Liver (tissue), 9 donors: ENCODE results near the gene LAMA2. TPM values are rescaled to one million over a fixed set of nuclear protein-coding genes. Genes with fewer than 3 reads are reported as not detected.

Experiments used
- DNase-seq: peaks from one replicate; pipeline ENCODE4 v3.0.0-alpha.2; 2017; ENCODE audit warnings: low spot score
- H3K27ac ChIP-seq, 2 donors: one replicate each; pipeline ENCODE4 v1.7.0; 2013; ENCODE audit warnings: inconsistent platforms in 2 of 2, low read length in 2 of 2, control low read depth in 1 of 2, low read depth in 1 of 2, mild to moderate bottlenecking in 1 of 2
- H3K27me3 ChIP-seq, 4 donors: one replicate each; pipeline versions ENCODE4 v1.6.1 to v1.7.0; 2013; ENCODE audit warnings: low read length in 3 of 4, inconsistent platforms in 1 of 4, mild to moderate bottlenecking in 1 of 4, moderate library complexity in 1 of 4; ENCODE audit not compliant: control insufficient read depth in 4 of 4, insufficient read depth in 4 of 4
- H3K36me3 ChIP-seq, 4 donors: one replicate each; pipeline versions ENCODE4 v1.6.1 to v1.7.0; 2013; ENCODE audit warnings: low read length in 3 of 4, mild to moderate bottlenecking in 3 of 4, low read depth in 1 of 4, moderate library complexity in 1 of 4; ENCODE audit not compliant: control insufficient read depth in 4 of 4, insufficient read depth in 3 of 4
- H3K4me1 ChIP-seq, 4 donors: one replicate each; pipeline versions ENCODE4 v1.6.1 to v1.7.0; 2013; ENCODE audit warnings: low read length in 3 of 4, mild to moderate bottlenecking in 3 of 4, moderate library complexity in 1 of 4; ENCODE audit not compliant: control insufficient read depth in 4 of 4, insufficient read depth in 4 of 4
- H3K4me3 ChIP-seq, 3 donors: one replicate each; pipeline versions ENCODE4 v1.6.1 to v1.7.0; 2013; ENCODE audit warnings: low read length in 3 of 3, control low read depth in 1 of 3, low read depth in 1 of 3, mild to moderate bottlenecking in 1 of 3
- H3K9ac ChIP-seq, 2 donors: one replicate each; pipeline ENCODE4 v1.7.0; 2013; ENCODE audit warnings: low read length in 2 of 2, mild to moderate bottlenecking in 2 of 2, moderate library complexity in 2 of 2, control low read depth in 1 of 2, low read depth in 1 of 2
- H3K9me3 ChIP-seq, 4 donors: one replicate each; pipeline versions ENCODE4 v1.6.1 to v1.7.0; 2013; ENCODE audit warnings: low read length in 3 of 4; ENCODE audit not compliant: control insufficient read depth in 4 of 4
- CTCF ChIP-seq: fragments of 150-350 bp; IDR thresholded peaks from 2 replicates; pipeline ENCODE4 v1.5.1; 2017; ENCODE audit warnings: improper control_type of control experiment, low read depth, low read length; ENCODE audit not compliant: missing input control
- FOXA1 ChIP-seq: IDR thresholded peaks from 2 replicates; pipeline ENCODE4 v1.6.1; 2016; ENCODE audit warnings: antibody characterized with exemption
- FOXA2 ChIP-seq: IDR thresholded peaks from 2 replicates; pipeline ENCODE4 v1.6.1; 2016; ENCODE audit warnings: antibody characterized with exemption
- HNF4A ChIP-seq, 2 donors: conservative IDR thresholded peaks; 2 replicates each; pipeline ENCODE4 v1.6.1; 2016; ENCODE audit warnings: antibody characterized with exemption in 2 of 2, mild to moderate bottlenecking in 2 of 2
- HNF4G ChIP-seq: IDR thresholded peaks from 2 replicates; pipeline ENCODE4 v1.6.1; 2016; ENCODE audit warnings: antibody characterized with exemption
- JUND ChIP-seq, 2 donors: IDR thresholded peaks; 2 replicates each; pipeline ENCODE4 v1.6.1; 2016; ENCODE audit warnings: antibody characterized with exemption in 2 of 2
- NR2F2 ChIP-seq: IDR thresholded peaks from 2 replicates; pipeline ENCODE4 v1.6.1; 2016; ENCODE audit warnings: antibody characterized with exemption
- RAD21 ChIP-seq, 2 donors: IDR thresholded peaks; 2 replicates each; pipeline ENCODE4 v1.6.1; 2016; ENCODE audit warnings: antibody characterized with exemption in 2 of 2, mild to moderate bottlenecking in 2 of 2
- RXRA ChIP-seq, 2 donors: IDR thresholded peaks; 2 replicates each; pipeline ENCODE4 v1.6.1; 2017 to 2018; ENCODE audit warnings: antibody characterized with exemption in 2 of 2, mild to moderate bottlenecking in 1 of 2
- SP1 ChIP-seq: IDR thresholded peaks from 2 replicates; pipeline ENCODE4 v1.6.1; 2018; ENCODE audit warnings: antibody characterized with exemption, mild to moderate bottlenecking
- TAF1 ChIP-seq: conservative IDR thresholded peaks from 2 replicates; pipeline ENCODE4 v1.6.1; 2016; ENCODE audit warnings: antibody characterized with exemption, mild to moderate bottlenecking
- YY1 ChIP-seq: IDR thresholded peaks from 2 replicates; pipeline ENCODE4 v1.6.1; 2016; ENCODE audit warnings: antibody characterized with exemption, mild to moderate bottlenecking
- ZBTB33 ChIP-seq: IDR thresholded peaks from 2 replicates; pipeline ENCODE4 v1.6.1; 2016; ENCODE audit warnings: antibody characterized with exemption
- WGBS: extraction: QIAGEN DNeasy Blood & Tissue Kit; methylation state at CpG from one replicate; pipeline ENCODE4 v1.1.7; 2013; 5-methylcytosine and 5-hydroxymethylcytosine counted together
- polyA plus RNA-seq, 2 donors: library from polyadenylated mRNA; stranded (reverse) in 1 of 2; unstranded in 1 of 2; fragments of 200-250 nt in 1 of 2; fragments of >200 nt in 1 of 2; fragmentation: Nextera tagmentation in 1 of 2; extraction: Ambion mirVana in 1 of 2; gene quantifications; one replicate each; pipeline versions ENCODE4 v1.2.1 to v1.2.3, GENCODE V29; 2013 to 2015
- total RNA-seq, 2 donors: library from RNA; depleted of rRNA; stranded (reverse); fragments of >200 nt; gene quantifications; one replicate each; pipeline ENCODE4 v1.2.3, GENCODE V29; 2014
- TF ChIP-seq, protein P1 (sequence below): IDR thresholded peaks from 2 replicates; pipeline ENCODE4 v1.6.1; 2016; ENCODE audit warnings: antibody characterized with exemption
- TF ChIP-seq, protein P2 (sequence below): IDR thresholded peaks from 2 replicates; pipeline ENCODE4 v1.6.1; 2016; ENCODE audit warnings: antibody characterized with exemption
- TF ChIP-seq, protein P3 (sequence below): IDR thresholded peaks from 2 replicates; pipeline ENCODE4 v1.6.1; 2016; ENCODE audit warnings: antibody characterized with exemption, mild to moderate bottlenecking
- donor health status: healthy.
- donor health status: healthy.
- donor health status: healthy.
- donor health status: healthy.
- donor health status: healthy.

Gene LAMA2
- total and polyA plus RNA-seq, 4 donors, result 1.3 to 17.0 (median 3.0) TPM

GRCh38 chr6:129544892-129545612 lies 662.1 kb downstream of the LAMA2 start (continued):
- TF ChIP-seq SP1 (no peak), YY1 (no peak), JUND (IDR thresholded peaks at IDR 0.05) (no peak), FOXA1 (no peak)

DNA sequence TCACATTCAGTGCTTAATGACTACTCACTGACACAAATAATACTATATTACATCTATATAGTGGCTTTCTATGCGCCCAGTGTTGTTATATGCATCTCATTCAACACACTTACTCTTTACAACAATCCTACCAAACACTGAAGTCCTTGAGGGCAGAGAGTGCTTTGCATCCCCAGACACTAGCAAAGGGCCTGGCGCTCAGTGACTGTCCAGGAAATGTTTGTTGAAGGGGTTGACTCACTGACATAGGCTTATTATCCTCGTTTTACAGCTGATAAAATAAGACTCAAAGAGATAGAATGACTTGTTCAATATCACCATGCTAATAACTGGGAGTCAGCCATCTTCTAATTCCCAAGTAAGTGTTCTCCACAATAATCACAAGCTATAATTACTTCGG lies 663.8 kb downstream of the LAMA2 start:
- Histone ChIP-seq H3K9ac (no peak overlapping the region), H3K4me3 (no peak overlapping the region), H3K27me3 (no peaks in the 10 kb centered on the region), H3K27ac (no peak overlapping the region), H3K9me3 (no peaks in the 10 kb centered on the region), H3K4me1 (no peaks in the 10 kb centered on the region), H3K36me3 (no peaks in the 10 kb centered on the region)
- 79% methylated on average over 4 of the region's 4 CpGs for WGBS
- DNase-seq, result no peak
- TF ChIP-seq FOXA2 (no peak), RXRA (IDR thresholded peaks at IDR 0.05) (no peak), CTCF (no peak)
- TF ChIP-seq, protein P1, sequence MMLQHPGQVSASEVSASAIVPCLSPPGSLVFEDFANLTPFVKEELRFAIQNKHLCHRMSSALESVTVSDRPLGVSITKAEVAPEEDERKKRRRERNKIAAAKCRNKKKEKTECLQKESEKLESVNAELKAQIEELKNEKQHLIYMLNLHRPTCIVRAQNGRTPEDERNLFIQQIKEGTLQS, result no peak

DNA sequence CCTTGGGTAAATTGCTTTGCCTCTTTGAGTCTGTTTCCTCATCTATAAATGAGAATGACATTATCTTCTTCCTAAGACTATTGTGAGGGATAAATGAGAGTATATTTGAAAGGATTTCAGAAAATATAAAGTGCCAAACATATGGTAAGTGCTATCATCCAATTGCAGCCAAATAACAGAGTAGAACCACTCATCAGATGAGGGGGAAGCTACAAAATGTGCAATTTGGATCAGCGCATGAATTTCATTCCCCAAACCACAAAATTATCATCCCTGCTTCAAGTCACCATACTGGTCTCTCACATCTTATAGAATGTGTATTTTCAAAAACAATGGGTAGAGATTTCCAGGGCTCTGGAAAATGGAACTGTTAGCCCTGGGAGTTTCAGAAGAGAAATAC lies 668.5 kb downstream of the LAMA2 start:
- Histone ChIP-seq H3K4me3 (no peak overlapping the region), H3K27ac (no peak overlapping the region), H3K9me3 (no peaks in the 10 kb centered on the region), H3K9ac (no peak overlapping the region), H3K27me3 (no peaks in the 10 kb centered on the region), H3K4me1 (no peaks in the 10 kb centered on the region), H3K36me3 (peaks cover 0 to 2% (median 0%) of the 10 kb centered on the region in 4 donors)
- no peak for DNase-seq
- WGBS, result 96% methylated on average over 1 of the region's 1 CpG
- TF ChIP-seq SP1 (no peak), HNF4A (conservative IDR thresholded peaks at IDR 0.05) (no peak), RAD21 (IDR thresholded peaks at IDR 0.05) (no peak), NR2F2 (no peak), FOXA2 (no peak), TAF1 (no peak), YY1 (no peak)
- TF ChIP-seq, protein P2, sequence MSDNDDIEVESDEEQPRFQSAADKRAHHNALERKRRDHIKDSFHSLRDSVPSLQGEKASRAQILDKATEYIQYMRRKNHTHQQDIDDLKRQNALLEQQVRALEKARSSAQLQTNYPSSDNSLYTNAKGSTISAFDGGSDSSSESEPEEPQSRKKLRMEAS, result no peak
- TF ChIP-seq, protein P1, result no peak

DNA sequence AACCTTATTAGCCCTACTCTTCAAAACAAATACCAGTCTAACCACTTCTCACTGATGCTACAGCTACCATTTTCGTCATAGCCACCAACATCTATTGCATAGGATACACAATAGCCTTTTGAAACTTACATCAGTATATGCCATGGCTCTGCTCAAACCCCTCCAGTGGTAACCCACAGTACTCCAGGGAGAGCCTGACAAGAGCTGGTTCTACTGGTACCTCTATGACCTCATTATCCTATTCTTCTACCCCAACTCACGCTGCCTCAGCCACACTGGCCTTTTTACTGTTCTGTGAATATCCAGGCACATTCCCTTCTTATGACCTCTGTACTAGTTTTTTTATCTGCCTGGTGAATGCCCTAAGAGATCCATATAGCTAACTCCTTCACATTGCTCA lies 669.5 kb downstream of the LAMA2 start:
- H3K36me3 ChIP-seq, result peaks cover 0 to 2% (median 0%) of the 10 kb centered on the region in 4 donors

More for the DNA sequence above, 669.5 kb downstream of the LAMA2 start:
- H3K4me1 ChIP-seq, result no peaks in the 10 kb centered on the region
- H3K9ac ChIP-seq, result no peak overlapping the region
- 97% methylated on average over 2 of the region's 2 CpGs for WGBS
- no peaks in the 10 kb centered on the region for H3K9me3 ChIP-seq
- TF ChIP-seq, protein P3, sequence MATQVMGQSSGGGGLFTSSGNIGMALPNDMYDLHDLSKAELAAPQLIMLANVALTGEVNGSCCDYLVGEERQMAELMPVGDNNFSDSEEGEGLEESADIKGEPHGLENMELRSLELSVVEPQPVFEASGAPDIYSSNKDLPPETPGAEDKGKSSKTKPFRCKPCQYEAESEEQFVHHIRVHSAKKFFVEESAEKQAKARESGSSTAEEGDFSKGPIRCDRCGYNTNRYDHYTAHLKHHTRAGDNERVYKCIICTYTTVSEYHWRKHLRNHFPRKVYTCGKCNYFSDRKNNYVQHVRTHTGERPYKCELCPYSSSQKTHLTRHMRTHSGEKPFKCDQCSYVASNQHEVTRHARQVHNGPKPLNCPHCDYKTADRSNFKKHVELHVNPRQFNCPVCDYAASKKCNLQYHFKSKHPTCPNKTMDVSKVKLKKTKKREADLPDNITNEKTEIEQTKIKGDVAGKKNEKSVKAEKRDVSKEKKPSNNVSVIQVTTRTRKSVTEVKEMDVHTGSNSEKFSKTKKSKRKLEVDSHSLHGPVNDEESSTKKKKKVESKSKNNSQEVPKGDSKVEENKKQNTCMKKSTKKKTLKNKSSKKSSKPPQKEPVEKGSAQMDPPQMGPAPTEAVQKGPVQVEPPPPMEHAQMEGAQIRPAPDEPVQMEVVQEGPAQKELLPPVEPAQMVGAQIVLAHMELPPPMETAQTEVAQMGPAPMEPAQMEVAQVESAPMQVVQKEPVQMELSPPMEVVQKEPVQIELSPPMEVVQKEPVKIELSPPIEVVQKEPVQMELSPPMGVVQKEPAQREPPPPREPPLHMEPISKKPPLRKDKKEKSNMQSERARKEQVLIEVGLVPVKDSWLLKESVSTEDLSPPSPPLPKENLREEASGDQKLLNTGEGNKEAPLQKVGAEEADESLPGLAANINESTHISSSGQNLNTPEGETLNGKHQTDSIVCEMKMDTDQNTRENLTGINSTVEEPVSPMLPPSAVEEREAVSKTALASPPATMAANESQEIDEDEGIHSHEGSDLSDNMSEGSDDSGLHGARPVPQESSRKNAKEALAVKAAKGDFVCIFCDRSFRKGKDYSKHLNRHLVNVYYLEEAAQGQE, result no peak
- TF ChIP-seq FOXA1 (no peak), TAF1 (no peak), HNF4A (conservative IDR thresholded peaks at IDR 0.05) (no peak), SP1 (no peak), YY1 (no peak), RXRA (IDR thresholded peaks at IDR 0.05) (no peak), ZBTB33 (no peak), FOXA2 (no peak), JUND (IDR thresholded peaks at IDR 0.05) (no peak), HNF4G (no peak)
- TF ChIP-seq, protein P2, result no peak
- TF ChIP-seq, protein P1, result no peak
- H3K4me3 ChIP-seq, result no peak overlapping the region
- DNase-seq, result no peak
- no peak overlapping the region for H3K27ac ChIP-seq
- no peaks in the 10 kb centered on the region for H3K27me3 ChIP-seq
